ENCODE results near the gene PPP5C. TPM values are rescaled to one million over a fixed set of nuclear protein-coding genes. Genes with fewer than 3 reads are reported as not detected.
"Not testable (repeated sequence)": the region's sequence is repeated elsewhere in the genome, so short reads cannot be mapped to it uniquely, and the experiment has no call there.

Gene PPP5C, protein sequence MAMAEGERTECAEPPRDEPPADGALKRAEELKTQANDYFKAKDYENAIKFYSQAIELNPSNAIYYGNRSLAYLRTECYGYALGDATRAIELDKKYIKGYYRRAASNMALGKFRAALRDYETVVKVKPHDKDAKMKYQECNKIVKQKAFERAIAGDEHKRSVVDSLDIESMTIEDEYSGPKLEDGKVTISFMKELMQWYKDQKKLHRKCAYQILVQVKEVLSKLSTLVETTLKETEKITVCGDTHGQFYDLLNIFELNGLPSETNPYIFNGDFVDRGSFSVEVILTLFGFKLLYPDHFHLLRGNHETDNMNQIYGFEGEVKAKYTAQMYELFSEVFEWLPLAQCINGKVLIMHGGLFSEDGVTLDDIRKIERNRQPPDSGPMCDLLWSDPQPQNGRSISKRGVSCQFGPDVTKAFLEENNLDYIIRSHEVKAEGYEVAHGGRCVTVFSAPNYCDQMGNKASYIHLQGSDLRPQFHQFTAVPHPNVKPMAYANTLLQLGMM
- 100 to 1,000 TPM; 101 to 122 (median 118) TPM for polyA plus RNA-seq (ENCODE audit: insufficient read length in 3 of 3)
- long read RNA-seq, donor 1, transcript PPP5C-201 (13 exons, 2,109 nt) = major isoform, 20 of 22 reads
- long read RNA-seq, donor 1, partial matches to known transcripts = 0 of 22 reads
- long read RNA-seq, donor 1, other reads (novel, unspliced or antisense) = 0 of 22 reads
- long read RNA-seq, donor 2, transcript PPP5C-201 (13 exons, 2,109 nt) = major isoform, 24 of 26 reads
- long read RNA-seq, donor 2, partial matches to known transcripts = 0 of 26 reads
- long read RNA-seq, donor 2, other reads (novel, unspliced or antisense) = 0 of 26 reads
- long read RNA-seq, donor 3, transcript PPP5C-201 (13 exons, 2,109 nt) = major isoform, 23 of 25 reads
- long read RNA-seq, donor 3, partial matches to known transcripts = 0 of 25 reads
- long read RNA-seq, donor 3, other reads (novel, unspliced or antisense) = 0 of 25 reads
- long read RNA-seq, donor 4, transcript PPP5C-201 (13 exons, 2,109 nt) = major isoform, 32 of 37 reads
- long read RNA-seq, donor 4, partial matches to known transcripts = 5 of 37 reads
- long read RNA-seq, donor 4, other reads (novel, unspliced or antisense) = 0 of 37 reads
- long read RNA-seq, donor 5, transcript PPP5C-201 (13 exons, 2,109 nt) = major isoform, 22 of 23 reads
- long read RNA-seq, donor 5, partial matches to known transcripts = 0 of 23 reads
- long read RNA-seq, donor 5, other reads (novel, unspliced or antisense) = 0 of 23 reads
- long read RNA-seq, donor 6, transcript PPP5C-201 (13 exons, 2,109 nt) = major isoform, 14 of 27 reads
- long read RNA-seq, donor 6, partial matches to known transcripts = 11 of 27 reads
- long read RNA-seq, donor 6, other reads (novel, unspliced or antisense) = 0 of 27 reads
- long read RNA-seq, donor 7, transcript PPP5C-201 (13 exons, 2,109 nt) = major isoform, 44 of 58 reads
- long read RNA-seq, donor 7, partial matches to known transcripts = 5 of 58 reads
- long read RNA-seq, donor 7, other reads (novel, unspliced or antisense) = 7 of 58 reads
- long read RNA-seq, donor 8, transcript PPP5C-201 (13 exons, 2,109 nt) = major isoform, 8 of 9 reads
- long read RNA-seq, donor 8, partial matches to known transcripts = 0 of 9 reads
- long read RNA-seq, donor 8, other reads (novel, unspliced or antisense) = 0 of 9 reads
- long read RNA-seq, donor 9, transcript PPP5C-201 (13 exons, 2,109 nt) = major isoform, 27 of 36 reads
- long read RNA-seq, donor 9, partial matches to known transcripts = 7 of 36 reads
- long read RNA-seq, donor 9, other reads (novel, unspliced or antisense) = 0 of 36 reads
- long read RNA-seq, donor 10, transcript PPP5C-201 (13 exons, 2,109 nt) = major isoform, 16 of 17 reads
- long read RNA-seq, donor 10, partial matches to known transcripts = 0 of 17 reads
- long read RNA-seq, donor 10, other reads (novel, unspliced or antisense) = 0 of 17 reads
- long read RNA-seq, donor 11, transcript PPP5C-201 (13 exons, 2,109 nt) = major isoform, 27 of 31 reads
- long read RNA-seq, donor 11, partial matches to known transcripts = 0 of 31 reads
- long read RNA-seq, donor 11, other reads (novel, unspliced or antisense) = 0 of 31 reads
- long read RNA-seq, donor 12, full-length matches to known transcripts = 35 of 35 reads
- long read RNA-seq, donor 12, partial matches to known transcripts = 0 of 35 reads
- long read RNA-seq, donor 12, other reads (novel, unspliced or antisense) = 0 of 35 reads
- long read RNA-seq, donor 13, full-length matches to known transcripts = 16 of 16 reads
- long read RNA-seq, donor 13, partial matches to known transcripts = 0 of 16 reads
- long read RNA-seq, donor 13, other reads (novel, unspliced or antisense) = 0 of 16 reads
- long read RNA-seq, donor 14 = 0 reads
- long read RNA-seq, donor 15, transcript PPP5C-201 (13 exons, 2,109 nt) = major isoform, 33 of 43 reads
- long read RNA-seq, donor 15, partial matches to known transcripts = 8 of 43 reads
- long read RNA-seq, donor 15, other reads (novel, unspliced or antisense) = 0 of 43 reads
- long read RNA-seq, donor 16, transcript PPP5C-201 (13 exons, 2,109 nt) = major isoform, 30 of 37 reads
- long read RNA-seq, donor 16, partial matches to known transcripts = 0 of 37 reads
- long read RNA-seq, donor 16, other reads (novel, unspliced or antisense) = 0 of 37 reads

DNA sequence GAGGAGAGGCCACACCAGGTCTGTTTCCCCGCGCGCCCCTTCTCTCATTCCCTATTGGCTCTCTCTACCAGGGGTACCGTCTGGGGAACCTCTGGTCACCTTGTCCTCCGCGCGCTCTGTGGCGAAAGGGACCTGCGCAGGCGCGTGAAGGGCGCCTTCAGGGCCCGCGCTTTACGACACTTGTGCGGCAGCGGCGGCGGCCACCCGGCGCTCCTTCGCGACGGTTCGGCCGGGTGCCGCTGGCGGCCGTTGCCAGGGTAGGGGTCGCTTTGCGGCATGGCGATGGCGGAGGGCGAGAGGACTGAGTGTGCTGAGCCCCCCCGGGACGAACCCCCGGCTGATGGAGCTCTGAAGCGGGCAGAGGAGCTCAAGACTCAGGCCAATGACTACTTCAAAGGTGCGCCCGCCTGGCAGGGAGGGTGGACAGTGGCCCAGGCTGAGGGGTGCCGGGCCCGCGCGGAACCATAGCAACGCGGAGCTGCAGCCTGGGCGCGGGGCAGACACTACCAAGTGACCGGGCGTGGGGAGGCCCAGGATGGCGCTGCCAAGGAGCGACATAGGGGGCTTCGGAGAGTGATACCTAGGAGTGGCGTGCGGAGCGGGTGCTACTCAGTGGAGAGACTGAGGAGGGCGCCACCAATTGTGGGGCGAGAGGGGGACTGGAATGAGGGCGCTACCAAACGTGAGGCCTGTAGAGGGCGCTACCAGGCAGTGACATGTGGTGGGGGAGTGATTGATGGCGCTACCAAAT, at the start of gene PPP5C:
Gene PPP5C (plus strand): TSS at position 267 of the 751 bp plus-strand sequence. CDS start 10 bp downstream, at position 277.
- peak; percentile 94 for DNase-seq

DNA sequence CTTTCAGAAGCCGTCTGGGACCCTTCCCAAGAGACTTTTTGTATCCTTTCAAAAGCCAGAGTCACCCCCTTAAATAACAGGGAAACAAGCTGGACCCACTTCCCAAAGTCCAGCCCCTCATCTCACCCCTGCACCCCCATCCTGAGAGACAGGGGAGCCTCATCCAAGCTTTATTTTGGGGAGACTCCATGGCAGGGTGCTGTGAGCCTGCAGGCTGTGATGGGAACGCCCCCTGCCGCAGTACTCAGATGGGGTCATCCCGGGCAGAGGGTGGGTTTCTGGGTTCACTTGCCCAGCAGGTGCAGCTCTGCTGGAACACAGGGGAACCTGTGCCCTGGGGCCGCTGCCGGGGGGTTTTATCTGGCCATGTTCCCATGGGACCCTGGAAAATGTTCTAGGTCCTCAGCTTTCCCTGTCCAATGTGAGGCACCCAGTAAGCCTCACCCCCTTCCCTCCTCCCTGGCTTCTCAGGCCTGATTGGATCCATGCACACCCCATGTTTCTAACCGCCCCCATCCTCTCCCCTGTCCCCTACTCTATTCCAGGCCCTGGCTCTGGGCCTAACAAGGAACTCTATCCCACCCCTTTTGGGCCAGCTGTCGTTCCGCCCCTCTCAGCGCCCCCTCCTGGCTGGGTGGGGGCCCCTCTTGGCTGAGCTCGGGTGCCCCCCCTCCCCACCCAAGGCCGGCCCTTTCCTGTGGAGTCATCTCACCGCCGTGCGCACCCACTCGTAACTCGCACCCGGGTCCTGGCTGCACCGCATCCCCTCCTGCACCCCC, 49.0 kb upstream of the PPP5C start:
- DNase-seq = peak; percentile 54

DNA sequence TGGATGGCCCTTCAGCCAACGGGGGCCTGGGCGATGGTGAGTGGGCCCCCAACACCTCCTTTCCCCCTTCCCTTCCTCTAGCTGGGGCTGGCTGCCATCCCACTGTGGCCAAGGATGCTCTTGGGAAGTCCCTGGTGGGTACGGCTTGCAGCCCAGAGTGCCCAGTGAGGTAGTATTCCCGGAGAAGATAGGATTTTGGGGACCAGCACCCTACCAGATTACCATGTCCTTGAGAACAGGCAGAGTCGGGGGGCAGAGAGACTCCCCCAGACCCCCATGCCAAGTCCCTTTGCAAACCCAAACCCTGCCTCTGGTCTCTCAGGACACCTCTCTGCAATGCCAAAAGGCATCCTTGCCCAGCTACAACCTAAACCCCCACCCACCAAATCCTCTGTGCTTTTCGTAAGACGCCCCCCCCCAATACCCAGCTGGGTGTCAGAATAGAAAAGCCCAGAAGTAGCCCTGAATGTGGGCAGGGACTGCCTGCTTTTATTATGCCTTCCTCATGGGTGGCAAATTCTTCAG, 48.3 kb upstream of the PPP5C start:
- no peak for DNase-seq

DNA sequence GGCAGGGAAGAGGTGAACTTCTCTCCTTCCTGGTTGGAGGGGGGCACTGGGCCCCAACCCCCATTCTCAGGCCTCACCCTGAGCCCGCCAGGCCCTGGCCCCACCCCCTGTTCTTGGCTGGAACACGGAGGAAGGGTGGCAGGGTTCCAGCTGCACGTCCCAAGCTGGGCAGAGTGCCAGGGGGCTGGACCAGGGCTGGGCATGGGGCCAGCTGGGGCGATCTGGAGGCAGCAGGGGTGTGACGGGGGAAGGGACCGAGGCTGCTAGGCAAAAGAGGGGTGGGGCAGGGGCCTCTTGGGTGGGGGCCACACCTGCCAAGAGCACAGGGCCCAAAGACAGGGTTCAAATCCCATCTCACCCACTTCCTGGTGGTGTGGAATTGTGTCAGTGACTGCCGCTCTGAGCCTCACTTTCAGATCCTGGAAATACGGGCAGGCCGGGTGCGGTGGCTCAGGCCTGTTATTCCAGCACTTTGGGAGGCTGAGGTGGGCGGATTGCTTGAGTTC, 47.8 kb upstream of the PPP5C start:
- DNase-seq = peak; percentile 86

DNA sequence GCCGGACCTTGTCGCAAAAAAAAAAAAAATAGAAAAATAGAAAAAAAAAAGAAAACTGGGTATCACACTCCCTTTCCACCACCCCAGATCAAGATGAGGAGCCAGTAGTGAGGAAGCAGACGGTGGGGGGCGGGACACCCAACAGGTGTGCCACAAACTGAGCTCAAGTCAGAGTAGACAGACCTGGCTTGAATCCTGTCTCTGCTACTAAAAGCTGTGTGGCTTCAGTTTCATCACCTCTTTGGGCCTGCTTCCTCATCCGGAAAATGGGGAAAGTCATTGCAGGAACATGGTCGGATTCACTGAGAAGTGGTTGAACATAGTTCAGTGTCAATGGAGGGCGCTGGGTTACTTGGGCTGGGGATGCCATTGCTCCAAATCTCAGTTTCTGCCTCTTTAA, 47.2 kb upstream of the PPP5C start:
- DNase-seq = no peak

DNA sequence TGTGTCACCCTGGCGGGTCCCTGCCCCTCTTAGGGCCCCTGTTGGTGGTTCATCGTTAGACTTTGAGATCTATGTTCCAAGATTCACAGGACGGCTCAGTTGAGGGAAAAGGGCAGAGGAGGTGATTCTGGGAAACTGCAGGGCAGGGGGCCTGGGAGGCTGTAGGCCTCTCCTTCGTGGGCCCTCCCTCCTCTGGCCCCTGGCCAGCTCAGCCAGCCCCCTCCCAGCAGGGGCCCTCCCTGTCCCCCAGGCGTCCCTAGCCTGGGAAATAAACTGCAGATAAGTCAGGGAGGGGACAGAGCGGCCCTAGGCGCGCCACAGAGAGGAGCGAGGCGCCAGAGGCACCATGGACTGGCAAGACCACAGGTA, 43.6 kb upstream of the PPP5C start:
- DNase-seq = no peak

DNA sequence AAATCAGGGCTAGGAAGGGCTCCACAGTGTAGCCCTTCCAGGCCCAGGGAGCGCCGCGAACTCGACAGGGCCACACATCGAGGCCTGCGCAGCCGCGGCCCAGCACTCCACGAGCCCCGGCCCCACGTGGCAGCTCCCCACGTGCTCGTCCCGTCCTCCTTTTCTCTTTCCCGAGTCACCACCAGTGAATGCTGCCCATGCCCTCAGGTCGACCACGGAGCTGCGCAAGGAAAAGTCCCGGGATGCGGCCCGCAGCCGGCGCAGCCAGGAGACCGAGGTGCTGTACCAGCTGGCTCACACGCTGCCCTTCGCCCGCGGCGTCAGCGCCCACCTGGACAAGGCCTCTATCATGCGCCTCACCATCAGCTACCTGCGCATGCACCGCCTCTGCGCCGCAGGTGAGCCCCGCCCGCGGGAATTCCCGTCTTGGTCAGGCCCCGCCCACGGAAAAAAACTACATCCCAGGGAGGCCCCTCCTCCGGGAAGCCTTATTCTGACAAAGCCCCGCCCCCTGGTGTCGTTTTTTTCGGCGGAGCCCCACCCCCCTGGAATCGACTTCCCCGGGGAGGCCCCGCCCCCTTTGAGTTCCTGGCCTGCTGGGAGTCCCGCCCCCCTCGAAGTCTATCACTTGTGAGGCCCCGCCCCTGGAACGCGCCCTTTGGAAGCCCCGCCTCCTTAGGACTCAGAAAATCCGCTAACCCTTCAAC, 43.0 kb upstream of the PPP5C start:
- peak; percentile 70 for DNase-seq

DNA sequence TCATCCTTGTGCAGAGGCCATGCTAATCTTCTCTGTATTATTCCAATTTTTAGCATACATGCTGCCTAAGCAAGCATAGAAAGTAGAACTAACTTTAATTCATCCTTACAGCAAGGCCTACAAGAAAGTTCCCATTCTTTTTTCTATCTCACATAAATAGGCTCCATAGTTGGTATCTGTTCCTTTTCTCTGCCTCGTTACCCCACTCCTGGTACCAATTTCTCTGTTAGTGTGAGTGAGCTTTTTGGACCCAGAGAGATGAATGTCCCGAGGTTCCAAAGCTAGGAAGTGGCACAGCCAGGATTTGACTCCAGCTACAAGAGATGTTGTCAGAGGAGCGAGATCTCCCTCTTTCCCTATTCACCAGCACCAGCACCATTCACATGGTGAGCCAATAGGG, 40.4 kb upstream of the PPP5C start:
- no peak for DNase-seq

DNA sequence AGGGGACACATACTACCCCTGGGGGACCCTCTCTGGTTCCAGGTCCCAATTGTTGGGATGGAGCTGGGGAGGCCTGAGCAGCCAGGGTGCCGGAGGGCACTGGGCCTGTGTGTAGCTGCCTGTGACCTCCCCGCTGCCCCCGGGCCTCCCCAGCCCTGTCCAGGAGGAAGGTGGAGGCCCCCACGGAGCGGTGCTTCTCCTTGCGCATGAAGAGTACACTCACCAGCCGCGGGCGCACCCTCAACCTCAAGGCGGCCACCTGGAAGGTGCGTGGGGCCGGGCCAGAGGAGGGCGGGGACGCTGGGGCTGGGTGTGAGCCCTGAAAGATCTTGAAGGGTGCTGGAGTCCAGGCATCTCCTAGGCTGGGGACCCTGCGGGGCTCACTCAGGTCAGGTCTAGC, 38.4 kb upstream of the PPP5C start:
- no peak for DNase-seq

DNA sequence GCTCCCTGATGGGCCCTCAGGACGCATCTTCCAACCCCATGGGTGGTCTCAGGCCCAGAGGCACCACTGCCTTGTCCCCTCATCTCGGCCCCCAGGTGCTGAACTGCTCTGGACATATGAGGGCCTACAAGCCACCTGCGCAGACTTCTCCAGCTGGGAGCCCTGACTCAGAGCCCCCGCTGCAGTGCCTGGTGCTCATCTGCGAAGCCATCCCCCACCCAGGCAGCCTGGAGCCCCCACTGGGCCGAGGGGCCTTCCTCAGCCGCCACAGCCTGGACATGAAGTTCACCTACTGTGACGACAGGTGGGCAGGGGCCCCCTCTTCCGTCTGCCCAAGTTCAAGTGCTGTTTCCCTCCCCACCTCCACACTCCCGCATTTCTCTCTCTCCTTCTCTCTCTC, 37.8 kb upstream of the PPP5C start:
- DNase-seq = no peak

DNA sequence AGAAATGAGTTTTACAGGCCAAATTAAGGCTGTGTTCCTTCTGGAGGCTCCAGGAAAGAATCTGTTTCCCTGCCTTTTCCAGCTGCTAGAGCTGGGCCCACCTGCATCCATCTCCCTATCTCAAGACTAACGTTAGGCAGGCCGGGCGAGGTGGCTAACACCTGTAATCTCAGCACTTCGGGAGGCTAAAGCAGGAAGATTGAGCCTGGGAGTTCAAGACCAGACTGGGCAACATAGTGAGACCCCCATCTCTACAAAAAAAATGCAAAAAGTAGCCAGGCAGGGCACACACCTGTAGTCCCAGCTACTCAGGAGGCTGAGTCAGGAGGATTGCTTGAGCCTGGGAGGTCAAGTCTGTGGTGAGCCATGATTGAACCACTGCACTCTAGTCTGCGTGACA, 35.4 kb upstream of the PPP5C start:
- no peak for DNase-seq

DNA sequence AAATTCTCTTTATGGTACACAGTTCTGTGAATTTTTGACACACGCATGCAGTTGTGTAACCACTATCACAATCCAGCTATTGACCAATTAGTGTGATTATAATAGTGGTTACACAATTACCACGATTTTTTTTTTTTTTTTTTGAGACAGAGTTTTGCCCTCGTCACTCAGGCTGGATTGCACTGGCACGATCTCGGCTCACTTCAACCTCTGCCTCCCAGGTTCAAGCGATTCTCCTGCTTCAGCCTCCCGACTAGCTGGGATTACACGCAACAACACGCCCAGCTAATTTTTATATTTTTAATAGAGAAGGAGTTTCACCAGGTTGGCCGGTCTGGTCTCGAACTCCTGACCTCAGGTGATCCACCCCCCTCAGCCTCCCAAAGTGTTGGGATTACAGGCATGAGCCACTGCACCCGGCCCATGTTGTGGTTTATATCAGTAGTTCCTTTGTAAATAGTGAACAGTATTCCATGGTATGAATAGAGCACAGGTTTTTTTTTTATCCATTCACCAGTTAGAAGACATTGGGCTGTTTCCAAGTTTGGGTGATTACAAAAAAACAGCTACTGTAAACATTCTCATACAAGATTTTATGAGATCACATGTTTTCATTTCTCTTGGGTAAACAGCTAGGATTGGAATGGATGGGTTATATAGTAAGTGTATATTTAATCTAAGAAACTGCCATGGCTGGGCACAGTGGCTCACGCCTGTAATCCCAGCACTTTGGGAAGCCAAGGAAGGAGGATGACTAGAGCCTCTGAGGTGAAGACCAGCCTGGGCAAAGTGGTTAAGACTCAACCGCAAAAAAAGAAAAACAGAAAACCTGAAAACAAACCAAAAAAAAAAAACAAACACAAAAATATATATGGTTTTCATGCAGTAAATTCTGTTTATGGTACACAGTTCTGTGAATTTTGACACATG, 33.1 kb upstream of the PPP5C start:
- not testable (repeated sequence) for DNase-seq

DNA sequence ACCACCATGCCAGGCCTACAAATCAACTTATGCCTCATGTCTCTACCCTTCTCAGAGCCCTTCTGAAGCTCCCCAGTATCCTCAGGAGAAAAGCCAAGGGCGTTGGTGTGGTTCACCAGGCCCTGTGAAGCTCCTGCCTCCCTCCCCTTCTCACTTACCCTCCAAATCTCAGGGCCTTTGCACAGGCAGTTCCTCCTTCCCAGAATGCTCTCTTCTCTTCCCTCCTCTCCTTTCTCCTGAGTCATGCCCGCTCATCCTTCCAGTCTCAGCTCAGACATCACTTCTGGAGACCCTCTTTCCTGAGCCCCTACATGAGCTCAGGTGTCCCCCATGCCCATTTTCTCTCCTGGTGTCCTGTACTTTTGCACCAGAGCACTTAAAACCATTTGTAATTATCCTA, 29.5 kb upstream of the PPP5C start:
- DNase-seq = no peak

DNA sequence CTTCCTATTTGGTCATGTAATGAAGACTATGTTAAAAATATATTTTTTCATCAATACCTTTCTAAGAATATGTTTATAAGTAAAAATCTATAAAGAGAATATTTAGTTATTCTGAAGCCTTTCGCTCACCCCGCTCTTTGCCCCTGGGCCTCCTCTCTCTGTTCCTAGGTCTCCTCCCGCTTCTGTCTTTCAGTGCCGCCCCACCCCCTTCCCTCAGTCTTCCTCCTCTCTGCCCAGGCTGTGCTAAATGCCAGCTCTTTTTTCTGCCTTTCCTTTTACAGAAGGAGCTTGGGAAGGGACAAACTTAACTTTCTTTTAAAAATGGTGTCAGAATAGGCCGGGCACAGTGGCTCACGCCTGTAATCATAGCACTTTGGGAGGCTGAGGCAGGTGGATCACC, 27.3 kb upstream of the PPP5C start:
- DNase-seq = no peak

DNA sequence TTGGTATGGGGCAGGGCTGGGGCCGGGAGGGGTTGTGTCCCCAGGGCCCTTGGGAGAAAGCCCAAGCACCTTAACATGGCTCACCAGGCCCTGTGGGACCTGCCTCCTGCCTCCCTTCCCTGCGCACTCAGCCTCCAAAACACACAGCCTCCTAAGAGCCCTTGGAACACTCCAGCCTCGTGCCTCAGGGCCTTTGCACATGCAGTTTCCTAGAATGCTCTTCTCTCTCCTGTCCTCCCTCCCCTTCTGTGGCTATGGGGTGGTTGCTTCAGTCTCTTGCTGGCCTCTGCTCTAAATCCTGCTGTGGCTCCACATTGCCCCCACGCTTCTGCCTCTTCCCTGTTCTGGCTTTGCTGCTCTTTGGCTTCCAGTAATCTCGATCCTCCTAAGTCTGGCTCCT, 26.3 kb upstream of the PPP5C start:
- DNase-seq = no peak
